Fibroblast of lung (primary cell): Measurements from ENCODE around the gene TBC1D14.

Source experiments
- CTCF ChIP-seq, 2 donors: IDR thresholded peaks in 1 of 2; conservative IDR thresholded peaks in 1 of 2; 1 replicate in 1 of 2; 2 replicates in 1 of 2; pipeline ENCODE4 v1.5.1; 2011 to 2012; ENCODE audit warnings: low read length in 2 of 2, control low read depth in 1 of 2, inconsistent platforms in 1 of 2, low read depth in 1 of 2, mild to moderate bottlenecking in 1 of 2
- EZH2 ChIP-seq: IDR thresholded peaks from 2 replicates; pipeline ENCODE4 v1.5.1; 2012; ENCODE audit warnings: low read length, control low read depth, mild to moderate bottlenecking; ENCODE audit errors: missing control alignments

DNA sequence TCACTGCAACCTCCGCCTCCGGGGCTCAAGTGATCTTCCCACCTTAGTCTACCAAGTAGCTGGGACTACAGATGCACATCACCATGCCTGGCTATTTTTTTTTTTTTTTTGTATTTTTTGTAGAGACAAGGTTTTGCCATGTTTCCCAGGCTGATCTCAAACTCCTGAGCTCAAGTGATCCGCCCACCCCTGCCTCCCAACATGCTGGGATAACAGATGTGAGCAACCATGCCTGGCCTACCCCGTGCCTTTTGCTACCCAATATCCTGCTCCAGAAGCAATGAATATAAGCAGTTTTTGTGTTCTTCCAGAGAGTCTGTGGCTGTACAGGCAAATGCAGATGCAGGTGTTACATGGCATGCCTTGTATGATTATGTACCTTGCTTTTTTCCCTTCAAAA, 50.5 kb downstream of the TBC1D14 start:
- TF ChIP-seq EZH2 (no peak), CTCF (conservative IDR thresholded peaks at IDR 0.05 in 1 of 2, IDR thresholded peaks at IDR 0.05 in 1 of 2; ENCODE audit: low read depth in 1 of 2, low read length in 2 of 2) (no peak)
